ENCODE results near the gene CCDC34.
"Not testable (repeated sequence)": the region's sequence is repeated elsewhere in the genome, so short reads cannot be mapped to it uniquely, and the experiment has no call there.

The CCDC34 gene

DNA sequence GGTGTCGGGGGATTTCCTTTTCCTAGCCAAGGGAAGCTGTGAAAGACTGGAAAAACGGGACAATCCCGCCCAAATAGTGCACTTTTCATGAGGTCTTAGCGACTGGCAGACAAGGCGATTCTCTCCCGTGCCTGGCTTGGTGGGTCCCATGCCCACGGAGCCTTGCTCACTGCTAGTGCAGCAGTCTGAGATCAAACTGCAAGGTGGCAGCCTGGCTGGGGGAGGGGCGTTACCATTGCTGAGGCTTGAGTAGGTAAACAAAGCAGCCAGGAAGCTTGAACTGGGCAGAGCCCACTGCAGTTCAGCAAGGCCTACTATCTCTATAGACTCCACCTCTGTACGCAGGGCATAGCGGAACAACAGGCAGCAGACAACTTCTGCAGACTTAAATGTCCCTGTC, 41.7 kb downstream of the CCDC34 start:
- not testable (repeated sequence) for DNase-seq (ENCODE audit: low read depth)

DNA sequence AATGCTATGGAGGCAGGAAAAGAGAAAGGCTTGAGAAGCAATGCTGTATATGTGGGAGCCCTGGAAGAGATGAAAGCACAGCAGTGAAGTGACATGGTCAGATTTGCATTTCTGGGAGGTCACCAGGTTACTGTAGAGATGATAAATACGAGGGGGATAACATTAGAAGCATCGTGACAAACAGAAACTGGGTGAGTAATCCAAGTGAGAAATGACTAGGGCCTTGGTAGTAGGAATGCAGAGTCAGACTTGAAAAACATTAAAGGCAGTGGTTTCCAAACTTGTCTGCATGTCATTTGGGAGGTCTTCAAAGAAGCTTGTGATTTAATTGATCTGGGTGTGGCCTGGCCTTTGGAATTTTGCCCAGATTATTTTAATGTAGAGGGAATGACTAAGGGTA, 43.9 kb downstream of the CCDC34 start:
- DNase-seq (ENCODE audit: low read depth): no peak

DNA sequence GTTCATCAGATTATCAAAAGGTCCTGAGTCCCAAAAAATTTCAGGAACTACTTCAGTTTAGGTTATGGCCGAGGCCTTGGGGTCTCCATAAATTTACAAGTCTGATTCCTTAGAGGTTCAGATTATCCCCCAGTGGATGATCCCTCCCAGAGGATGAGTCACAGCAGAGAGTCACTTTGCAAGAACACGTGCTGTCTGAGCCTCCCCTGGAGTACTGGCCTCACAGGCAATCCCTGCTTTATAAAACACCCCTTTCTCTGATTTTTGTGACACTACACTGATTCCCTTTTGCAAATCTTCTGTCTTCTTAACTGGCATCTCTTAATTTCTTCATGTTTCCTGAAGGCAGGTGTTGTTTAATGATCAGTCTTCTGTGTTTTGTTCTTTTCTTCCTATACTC, 45.3 kb downstream of the CCDC34 start:
- DNase-seq (ENCODE audit: low read depth): no peak

DNA sequence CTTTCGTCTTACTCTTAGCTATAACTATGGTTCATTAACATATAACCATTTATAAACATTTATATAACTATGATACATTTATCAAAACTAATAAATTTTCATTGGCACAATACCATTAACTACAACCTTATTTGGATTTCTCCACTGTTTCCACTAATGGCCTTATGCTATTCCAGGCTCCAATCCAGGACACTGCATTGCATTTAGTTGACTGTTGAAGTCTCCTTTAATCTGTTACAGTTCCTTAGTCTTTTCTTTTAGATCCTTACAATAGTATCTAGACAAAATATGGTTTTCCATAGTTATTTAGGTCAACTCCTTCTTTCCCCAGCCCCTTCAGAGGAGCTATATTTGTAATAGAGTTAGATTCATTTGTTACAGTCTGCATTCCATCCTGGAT, 47.2 kb downstream of the CCDC34 start:
- DNase-seq (ENCODE audit: low read depth): no peak

DNA sequence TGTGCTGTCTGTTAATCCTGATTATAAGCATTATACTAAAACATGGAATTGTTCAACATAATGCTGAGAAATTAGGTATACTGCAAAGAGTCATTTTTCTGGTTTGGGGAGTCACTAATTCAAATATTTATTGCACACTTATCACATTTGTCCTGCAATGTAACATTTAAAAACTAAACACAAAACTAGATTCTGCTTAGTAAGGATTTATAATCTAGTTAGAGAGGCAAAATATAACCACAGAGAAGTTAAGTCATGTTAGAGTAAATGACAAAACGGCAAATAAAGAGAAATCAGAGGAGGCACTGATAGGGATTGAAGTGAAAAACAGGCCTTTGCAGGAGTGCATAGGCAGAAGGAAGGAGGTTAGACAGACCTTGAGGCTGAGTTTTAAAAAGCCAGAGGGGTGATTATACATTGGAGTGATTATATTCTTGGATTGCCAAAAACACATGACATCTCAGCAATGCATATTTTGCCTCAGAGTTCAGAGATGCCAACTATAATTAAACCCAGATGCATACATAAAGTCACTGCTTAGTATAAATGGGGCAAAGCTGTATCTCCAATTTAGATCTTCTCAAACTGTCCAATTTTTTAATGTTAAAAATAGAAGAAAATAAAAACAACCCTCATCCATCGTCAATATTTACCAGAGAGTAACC, 49.7 kb downstream of the CCDC34 start:
- no peak for DNase-seq (ENCODE audit: low read depth)

DNA sequence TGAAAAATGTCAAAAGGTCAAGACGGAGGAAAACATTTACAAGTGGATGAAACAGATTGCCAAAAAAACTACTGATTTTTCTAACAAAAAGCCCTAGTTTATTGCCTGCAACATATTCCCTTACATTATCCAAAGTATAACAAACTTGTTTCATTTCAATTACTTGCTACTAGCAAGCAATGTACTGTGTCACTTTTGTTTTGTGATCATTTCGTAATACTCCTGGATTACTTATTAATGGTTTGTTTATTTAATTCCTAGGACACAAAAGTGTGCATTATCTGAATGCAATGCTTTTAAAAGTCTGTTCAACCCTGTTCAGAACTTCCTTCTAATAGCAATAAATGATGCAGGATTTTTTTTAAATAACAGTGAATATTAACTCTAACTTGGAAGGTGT, 50.9 kb downstream of the CCDC34 start:
- no peak for DNase-seq (ENCODE audit: low read depth)

DNA sequence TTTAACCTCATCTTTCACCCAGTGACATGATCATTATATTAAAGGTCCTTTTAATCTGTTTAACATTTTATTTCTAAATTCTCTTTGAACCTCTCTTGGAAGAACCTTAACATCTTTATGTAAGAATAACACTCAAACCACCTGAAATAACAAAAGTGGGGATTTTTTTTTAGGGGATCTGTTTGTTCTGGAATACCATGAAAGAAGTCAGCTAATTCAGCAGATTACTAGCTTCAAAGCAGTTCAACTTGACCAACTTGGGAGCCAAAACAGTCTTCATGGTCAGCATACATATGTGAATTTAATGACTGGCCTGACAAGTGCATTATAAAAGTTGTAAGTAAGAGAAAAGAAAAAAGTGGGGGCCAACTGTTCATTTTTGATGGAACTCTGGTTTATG, 52.3 kb downstream of the CCDC34 start:
- DNase-seq (ENCODE audit: low read depth): no peak

DNA sequence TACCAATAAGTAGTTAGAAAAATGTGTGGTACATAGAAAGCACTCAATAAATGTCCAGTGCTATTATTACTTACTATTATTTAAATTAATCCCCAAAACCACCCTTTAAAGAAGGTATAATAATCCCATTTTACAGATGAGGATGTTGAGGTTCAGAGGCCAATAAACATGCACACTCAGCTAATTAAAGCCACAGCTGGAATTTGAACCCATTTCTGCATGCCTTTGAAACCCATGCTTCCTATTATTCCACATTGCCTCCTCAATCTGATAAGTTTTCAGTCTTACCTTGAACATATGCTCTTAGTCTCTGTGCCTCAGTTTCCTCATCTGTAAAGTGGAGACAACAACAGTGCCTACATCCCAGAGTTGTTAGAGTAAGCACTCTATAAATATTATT, 52.8 kb downstream of the CCDC34 start:
- no peak for DNase-seq (ENCODE audit: low read depth)

DNA sequence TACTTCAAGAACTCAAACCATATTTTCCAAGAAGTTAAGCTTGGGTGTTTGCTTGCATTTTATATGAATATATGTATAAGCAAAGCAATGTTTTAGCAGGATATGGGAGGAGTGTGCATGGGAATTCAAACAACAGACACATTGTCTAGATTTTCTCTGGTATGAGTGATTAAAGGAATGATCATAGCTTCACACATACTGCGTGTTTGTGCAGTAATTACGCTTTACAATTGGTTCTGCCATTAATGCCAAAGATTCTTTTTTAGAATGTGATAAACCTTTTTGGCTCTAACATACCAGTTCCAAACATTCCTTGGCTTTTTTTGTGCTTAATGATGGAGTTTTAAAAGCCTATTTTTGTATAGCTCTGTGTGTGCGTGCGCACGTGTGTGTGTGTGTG, 54.0 kb downstream of the CCDC34 start:
- no peak for DNase-seq (ENCODE audit: low read depth)

DNA sequence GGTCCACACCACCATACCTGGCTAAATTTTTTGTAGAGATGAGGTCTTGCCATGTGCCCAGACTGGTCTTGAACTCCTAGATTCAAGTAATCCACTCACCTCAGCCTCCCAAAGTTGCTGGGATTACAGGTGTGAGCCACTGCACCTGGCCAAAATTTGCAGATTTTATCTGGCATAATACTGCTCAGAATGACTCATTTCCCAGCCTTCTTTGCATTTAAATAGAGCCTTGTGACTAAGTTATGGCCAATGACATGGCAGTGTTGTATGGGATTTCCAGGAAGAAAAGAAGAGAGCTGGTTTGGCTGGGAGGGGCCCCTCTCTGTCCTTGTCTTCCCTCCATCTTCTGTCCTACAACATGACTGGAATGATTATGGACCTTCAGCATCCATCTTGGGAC, 55.8 kb downstream of the CCDC34 start:
- DNase-seq (ENCODE audit: low read depth): no peak

DNA sequence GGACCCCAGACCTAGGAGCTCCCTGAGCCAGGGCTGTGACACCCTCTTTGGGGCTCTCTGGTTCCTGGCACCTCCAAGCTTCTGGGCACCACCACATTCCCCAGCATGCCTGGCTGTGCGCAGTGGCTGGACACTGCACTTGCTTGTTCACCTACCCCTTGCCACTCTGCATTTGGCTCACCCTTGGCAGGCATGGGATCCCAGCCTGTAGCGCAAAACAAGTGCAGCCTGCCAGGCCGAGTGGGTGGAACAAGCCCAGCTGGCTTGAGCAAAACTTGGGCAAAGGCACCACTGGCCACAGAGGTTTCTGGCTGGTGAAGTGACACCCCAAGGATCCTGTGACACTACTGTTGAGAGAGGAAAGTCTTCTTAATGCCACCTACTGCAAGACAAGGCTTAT, 57.3 kb downstream of the CCDC34 start:
- no peak for DNase-seq (ENCODE audit: low read depth)

DNA sequence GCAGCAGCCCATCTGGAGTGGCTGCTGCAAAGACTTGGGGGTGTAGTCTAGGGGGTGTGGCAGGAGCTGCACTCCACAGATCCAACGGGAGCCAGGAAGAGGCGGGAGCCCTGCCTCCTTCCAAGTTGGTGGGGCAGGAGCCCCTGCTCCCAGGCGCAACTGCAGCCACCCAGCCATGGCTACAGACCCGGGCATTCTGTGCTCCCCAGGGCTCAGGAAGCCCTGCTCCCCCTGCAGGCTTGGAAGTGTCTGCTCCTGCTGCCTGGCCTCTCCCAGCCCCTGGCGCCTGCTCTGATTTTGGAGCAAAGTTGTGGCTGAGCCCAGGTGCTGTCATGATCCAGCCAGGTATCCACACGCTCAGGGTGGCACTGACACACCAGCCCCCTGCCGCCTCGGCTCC, 58.5 kb downstream of the CCDC34 start:
- DNase-seq (ENCODE audit: low read depth): no peak

DNA sequence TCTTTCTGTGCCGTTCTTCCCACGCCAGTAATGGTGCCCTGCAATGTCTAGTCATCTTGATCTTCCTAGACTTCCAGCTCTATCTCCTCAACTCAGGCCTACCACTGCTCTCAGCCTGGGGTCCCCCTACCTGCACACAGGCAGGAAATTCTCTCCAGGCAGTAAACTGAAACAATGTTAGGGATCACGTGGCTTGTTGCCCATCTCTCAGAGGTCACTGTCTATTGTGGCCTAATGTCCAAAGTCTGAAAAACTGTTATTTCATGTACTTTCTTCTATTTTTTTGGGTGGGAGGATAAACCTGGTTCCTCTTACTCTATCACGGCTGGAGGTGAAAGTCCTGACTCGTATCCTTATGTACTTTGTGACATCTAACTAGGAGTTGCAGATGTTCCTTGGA, 59.1 kb downstream of the CCDC34 start:
- DNase-seq (ENCODE audit: low read depth): no peak

DNA sequence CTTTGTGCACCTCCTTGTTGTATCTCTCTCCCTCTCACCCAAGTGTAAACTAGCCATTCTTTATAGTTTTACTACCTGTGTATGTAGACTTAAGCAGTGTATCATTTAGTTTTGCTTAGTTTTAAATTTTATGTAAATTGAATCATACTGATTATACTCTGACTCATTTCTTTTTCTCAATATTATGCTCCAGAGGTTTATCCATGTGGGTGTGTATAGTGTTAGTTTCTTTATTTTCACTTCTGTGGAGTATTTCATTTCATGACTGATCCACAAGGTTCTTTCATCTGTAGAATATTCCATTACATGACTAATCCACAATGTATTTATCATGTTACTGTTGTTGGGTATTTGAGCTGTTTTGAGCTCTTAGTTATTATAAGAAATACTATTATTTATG, 62.0 kb downstream of the CCDC34 start:
- DNase-seq (ENCODE audit: low read depth): no peak

DNA sequence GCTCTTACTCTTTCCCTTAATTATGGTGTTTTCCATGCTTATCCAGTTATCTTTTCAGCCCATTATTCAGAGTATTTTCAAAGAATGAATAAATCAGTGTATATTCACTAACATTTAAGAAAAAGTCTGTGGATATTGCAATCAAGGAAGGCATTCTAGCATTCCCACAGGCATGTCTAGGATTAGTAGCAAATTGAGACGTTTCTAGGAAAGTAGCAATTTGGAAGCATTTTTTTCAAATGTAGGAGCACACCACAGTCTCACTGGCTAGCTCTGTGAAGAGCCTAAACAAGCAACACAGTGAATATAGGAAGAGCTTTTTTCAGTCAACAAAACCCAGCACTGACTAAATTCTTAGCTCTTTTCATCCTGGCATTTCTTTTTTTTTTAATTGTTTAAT, 65.4 kb downstream of the CCDC34 start:
- no peak for DNase-seq (ENCODE audit: low read depth)

DNA sequence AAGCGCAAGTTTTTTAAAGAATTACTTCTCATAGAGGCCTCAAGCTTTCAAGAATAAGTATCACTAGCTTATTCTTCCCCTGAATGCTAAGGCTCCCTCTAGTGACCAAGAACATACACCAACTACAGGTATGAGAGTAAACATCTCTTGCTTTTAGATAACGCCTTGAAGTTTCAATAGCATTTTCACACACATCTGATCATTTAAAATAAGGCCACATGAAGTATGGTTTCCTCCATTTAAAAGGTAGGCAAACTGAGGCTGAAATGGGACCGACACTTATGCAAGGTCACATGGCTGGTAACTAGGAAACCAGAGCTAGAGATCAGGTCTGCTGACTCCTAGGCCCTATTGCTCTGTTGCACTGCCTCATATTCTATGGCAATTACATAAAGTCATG, 66.5 kb downstream of the CCDC34 start:
- DNase-seq (ENCODE audit: low read depth): no peak

DNA sequence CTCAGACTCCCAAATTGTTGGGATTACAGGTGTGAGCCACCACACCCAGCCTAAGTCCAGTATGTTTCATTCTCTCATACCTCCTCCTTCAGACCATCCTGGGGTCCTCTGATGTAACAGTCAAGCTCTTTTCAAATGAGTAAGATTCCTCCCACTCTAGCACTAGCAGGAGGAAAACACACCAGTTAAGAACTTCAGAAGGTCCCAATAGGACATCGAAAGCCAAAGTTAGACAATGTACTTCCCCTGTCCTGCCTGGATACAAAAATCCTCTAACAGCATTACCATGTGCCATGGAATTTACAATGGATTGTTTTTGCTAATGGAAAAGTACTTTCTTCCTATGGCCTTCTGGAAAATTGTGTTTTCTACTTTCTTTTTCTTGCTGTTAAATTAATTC, 67.1 kb downstream of the CCDC34 start:
- no peak for DNase-seq (ENCODE audit: low read depth)

DNA sequence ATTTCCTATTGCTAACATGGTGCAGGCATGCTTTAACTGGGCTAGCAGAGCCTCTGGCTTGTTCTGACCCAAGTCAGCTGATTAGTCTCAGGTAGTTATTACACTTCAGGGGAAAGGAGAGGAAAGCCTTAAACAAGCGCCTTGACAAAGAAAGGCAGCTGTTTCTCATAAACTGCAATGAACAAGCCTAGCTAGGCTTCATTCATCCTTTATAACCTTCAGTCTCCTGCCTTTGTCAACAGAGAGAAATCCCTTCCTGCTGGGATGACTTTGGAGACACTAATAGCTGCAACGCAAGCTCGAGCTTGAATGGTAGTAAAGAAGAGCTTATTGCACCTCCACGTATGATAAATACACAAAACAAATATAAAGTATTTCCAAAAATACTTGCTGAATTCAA, 68.4 kb downstream of the CCDC34 start:
- no peak for DNase-seq (ENCODE audit: low read depth)

DNA sequence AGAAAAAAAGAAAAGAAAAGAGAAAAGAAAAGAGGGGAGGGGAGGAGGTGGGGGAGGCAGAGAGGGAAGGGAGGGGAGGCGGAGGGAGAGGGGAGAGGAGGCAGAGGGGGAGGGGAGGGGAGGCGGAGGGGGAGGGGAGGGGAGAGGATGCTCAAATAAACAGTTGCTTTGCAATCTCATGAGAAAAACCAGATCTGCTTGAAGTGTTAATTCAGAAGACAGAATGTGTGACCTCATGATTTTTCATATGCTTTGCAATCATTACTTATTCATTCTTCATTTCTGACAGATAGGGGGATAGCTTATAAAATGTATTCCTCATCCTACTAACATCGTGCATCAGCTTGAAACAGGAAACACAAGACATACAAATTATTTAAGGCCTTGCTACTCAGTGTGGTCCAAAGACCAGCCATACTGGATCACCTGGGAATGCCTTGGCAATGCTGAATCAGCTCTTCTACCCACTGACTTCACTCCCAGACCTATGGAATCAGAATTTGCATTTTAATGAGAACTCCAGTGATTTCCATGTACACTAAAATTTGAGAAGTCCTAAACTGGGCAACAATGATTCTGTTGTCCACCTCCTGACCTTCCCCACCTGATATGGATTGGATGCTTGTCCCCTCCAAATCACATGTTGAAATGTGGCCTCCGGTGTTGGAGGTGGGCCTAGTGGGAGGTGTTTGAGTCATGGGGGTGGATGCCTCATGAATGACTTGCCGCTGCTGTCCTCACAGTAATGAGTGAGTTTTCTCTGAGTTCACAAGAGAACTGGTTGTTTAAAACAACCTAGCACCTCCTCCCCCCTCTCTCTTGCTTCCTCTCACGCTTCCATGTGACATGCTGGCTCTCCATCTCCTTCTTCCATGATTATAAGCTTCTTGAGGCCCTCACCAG, 69.2 kb downstream of the CCDC34 start:
- no peak for DNase-seq (ENCODE audit: low read depth)

DNA sequence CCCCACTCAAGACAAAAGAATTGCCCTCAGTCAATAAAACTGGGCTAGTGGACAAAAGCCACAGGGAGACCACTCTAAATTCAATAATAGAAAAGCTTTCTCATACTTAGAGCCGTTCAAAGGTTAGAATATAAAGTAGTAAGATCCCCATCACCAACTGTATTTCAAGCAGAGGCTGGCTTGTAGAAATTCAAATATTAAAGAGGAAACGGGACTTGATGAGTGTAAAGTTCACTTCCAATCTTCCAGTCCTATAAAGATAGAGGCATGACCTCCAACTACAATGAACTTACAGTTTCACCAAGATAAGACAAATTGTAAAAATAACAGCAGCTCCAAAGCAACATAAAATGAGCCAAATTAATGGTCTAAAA, 70.4 kb downstream of the CCDC34 start:
- no peak for DNase-seq (ENCODE audit: low read depth)

DNA sequence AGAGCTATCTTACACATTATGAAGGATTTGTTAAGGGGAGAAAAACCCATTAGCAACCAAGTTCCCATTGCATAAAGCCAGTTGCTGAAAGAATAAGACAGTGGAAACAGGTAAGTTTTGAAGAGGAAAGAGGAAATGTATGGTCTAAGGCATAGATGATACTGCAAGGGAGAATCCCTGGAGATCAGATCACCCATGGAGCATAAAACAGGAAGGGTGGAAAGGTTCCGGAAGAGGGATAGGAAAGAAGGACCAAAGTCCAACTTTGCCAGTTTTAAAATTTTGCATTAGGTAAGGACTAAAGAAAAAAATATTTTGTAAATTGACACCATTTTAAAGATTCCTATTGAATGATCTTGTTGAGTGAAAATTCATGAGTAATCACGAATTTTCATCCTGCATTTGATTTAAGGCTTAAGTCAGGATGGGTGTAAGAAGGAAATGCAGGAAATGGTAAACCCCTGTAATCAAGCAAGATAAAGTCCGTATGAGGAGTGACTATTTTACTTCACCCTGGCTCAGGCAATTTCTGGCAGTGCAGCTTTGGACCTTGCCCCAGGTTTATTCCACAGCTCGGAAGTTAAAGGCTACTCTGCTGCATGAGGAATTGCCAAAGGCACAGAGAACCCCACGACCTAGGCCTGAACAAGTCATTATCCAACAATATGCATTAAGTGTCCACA, 70.9 kb downstream of the CCDC34 start:
- DNase-seq (ENCODE audit: low read depth): no peak

DNA sequence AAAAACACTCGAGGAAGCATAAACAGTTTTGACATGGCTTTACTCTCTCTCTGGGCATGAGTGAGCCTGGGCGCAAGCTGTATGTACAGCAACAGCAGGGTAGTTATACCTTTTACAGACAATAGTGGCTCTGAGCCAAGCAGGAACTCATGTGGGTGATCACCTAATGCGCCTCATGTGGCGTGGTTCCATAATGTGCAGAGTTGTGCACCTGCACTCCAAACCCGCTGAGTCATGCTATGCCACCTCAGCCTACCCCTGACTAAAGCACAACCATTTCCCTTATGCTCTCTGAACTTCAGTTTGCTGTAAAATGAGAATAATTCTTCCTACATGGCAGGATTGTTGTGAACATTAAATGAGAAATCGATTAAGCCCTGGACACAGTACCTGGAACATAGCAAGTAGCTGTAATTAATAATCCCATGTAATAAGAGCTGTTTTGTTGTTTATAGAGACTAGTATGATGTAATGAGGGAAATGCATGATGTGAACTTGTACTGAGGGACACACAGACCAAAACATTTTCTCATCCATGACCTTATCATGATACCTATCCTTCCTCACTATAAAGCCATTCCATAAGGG, 71.6 kb downstream of the CCDC34 start:
- DNase-seq (ENCODE audit: low read depth): no peak
